Caco-2 (cell line): ENCODE data around the gene KRTAP12-1. TPM values are rescaled to one million over a fixed set of nuclear protein-coding genes. Genes with fewer than 3 reads are reported as not detected.

Source experiments
- BruUV-seq: library from RNA; stranded (reverse); fragments of 400-500 nt; replicated peaks from 2 replicates; lab custom pipeline; 2021; lab: Mats Ljungman, UMichigan
- CTCF ChIA-PET: fragments of 300-600 bp; sonication (Branson Sonifier 250); formaldehyde crosslinking; loops from one replicate; lab custom pipeline; 2022; ENCODE audit warnings: antibody characterized with exemption; lab: Charles Lee
- POLR2A ChIA-PET: fragments of 300-600 bp; sonication (Branson Sonifier 250); formaldehyde crosslinking; loops from one replicate; lab custom pipeline; 2022; ENCODE audit warnings: antibody characterized with exemption; lab: Charles Lee
- DNase-seq, 2 experiments: peaks; one replicate each; pipeline versions ENCODE4 v3.0.0 to v3.0.0-alpha.2; 2020 to 2022
- H3K27me3 ChIP-seq: replicated peaks from 2 replicates; pipeline ENCODE4 v1.6.0; 2011; ENCODE audit warnings: low read length; ENCODE audit not compliant: control insufficient read depth, insufficient read depth
- H3K36me3 ChIP-seq: 2 replicates; pipeline ENCODE4 v1.5.1; 2011; ENCODE audit warnings: low read length; ENCODE audit not compliant: control insufficient read depth, insufficient read depth
- H3K4me1 ChIP-seq: fragments of 250-450 bp; sonication (Bioruptor Pico); 2 replicates; pipeline ENCODE4 v1.5.1; 2020; ENCODE audit warnings: mild to moderate bottlenecking
- H3K4me3 ChIP-seq: 2 replicates; pipeline ENCODE4 v1.5.1; 2011; ENCODE audit warnings: low read depth, mild to moderate bottlenecking, control low read depth, low read length
- H3K9me3 ChIP-seq: fragments of 250-450 bp; sonication (Bioruptor Pico); 2 replicates; pipeline ENCODE4 v1.5.1; 2020; ENCODE audit warnings: mild to moderate bottlenecking, moderate library complexity
- H3K27ac Mint-ChIP-seq: one replicate; pipeline ENCODE4 v1.8.0; 2022; ENCODE audit warnings: mixed read lengths; ENCODE audit not compliant: unreplicated experiment
- H3K27me3 Mint-ChIP-seq: one replicate; pipeline ENCODE4 v1.8.0; 2022; ENCODE audit warnings: mixed read lengths; ENCODE audit not compliant: insufficient read depth, unreplicated experiment
- H3K36me3 Mint-ChIP-seq: one replicate; pipeline ENCODE4 v1.8.0; 2022; ENCODE audit warnings: mild to moderate bottlenecking, mixed read lengths; ENCODE audit not compliant: insufficient read depth, unreplicated experiment
- H3K4me1 Mint-ChIP-seq: one replicate; pipeline ENCODE4 v1.8.0; 2022; ENCODE audit warnings: low read depth, mixed read lengths; ENCODE audit not compliant: unreplicated experiment
- H3K4me3 Mint-ChIP-seq: one replicate; pipeline ENCODE4 v1.8.0; 2022; ENCODE audit warnings: mild to moderate bottlenecking, moderate library complexity, mixed read lengths; ENCODE audit not compliant: unreplicated experiment
- H3K9me3 Mint-ChIP-seq: one replicate; pipeline ENCODE4 v1.8.0; 2022; ENCODE audit warnings: mixed read lengths; ENCODE audit not compliant: unreplicated experiment
- intact Hi-C: fragments of 100-400 bp; cut with micrococcal nuclease; formaldehyde crosslinking; loops from one replicate; pipeline ENCODE4 v1.10.0; 2022; ENCODE audit not compliant: unreplicated experiment
- total RNA-seq: library from RNA; stranded (reverse); gene quantifications from 2 replicates; pipeline ENCODE4 v1.2.3, GENCODE V29; 2022
- TF ChIP-seq, protein P1 (sequence below), 2 experiments: fragments of 200-600 bp in 1 of 2; IDR thresholded peaks; 1 replicate in 1 of 2; 2 replicates in 1 of 2; pipeline versions ENCODE4 v1.5.1 to v1.8.0; 2011 to 2022; ENCODE audit warnings: antibody characterized with exemption in 1 of 2, control low read depth in 1 of 2, inconsistent platforms in 1 of 2, low read depth in 1 of 2, low read length in 1 of 2, mild to moderate bottlenecking in 1 of 2, moderate library complexity in 1 of 2; ENCODE audit not compliant: insufficient read depth in 1 of 2, severe bottlenecking in 1 of 2, unreplicated experiment in 1 of 2

Gene KRTAP12-1
- total RNA-seq, 1 experiment from 2014 or later = not detected

DNA sequence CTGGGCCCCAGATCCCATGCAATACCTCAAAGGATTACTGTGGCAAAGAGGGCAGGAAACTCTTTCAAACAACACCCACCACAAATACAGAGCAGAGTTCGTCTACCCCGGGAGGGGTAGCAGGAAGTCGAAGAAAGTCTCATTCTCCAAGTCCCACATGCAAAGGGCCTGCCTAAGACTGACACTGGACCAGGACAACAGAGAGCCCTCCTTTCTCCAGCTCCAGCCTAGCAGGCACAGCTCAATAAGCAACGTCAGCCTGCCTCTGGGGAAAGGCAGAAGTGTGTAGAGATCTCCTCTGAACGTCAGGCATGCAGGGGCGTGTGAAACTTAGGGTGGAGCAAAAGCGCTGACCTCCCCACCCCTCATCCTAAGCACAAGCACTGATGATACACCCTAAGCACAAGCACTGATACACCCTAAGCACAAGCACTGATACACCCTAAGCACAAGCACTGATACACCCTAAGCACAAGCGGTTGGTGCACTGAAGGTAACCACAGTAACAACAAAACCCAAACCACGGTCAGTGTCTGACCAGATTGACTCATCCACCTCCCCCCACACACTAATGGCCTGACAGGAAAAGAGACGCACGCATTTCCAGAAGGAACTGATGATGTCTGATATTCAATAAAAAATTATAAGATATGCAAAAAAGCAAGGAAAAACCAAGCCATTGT lies 22.9 kb downstream of the KRTAP12-1 start:
- H3K9me3 ChIP-seq = peaks cover 5% of the 10 kb centered on the region; the same call in 1 of the 2 replicates
- no peaks in the 10 kb centered on the region for H3K36me3 ChIP-seq
- H3K4me1 ChIP-seq = no peaks in the 10 kb centered on the region
- H3K36me3 Mint-ChIP-seq = no peaks in the 10 kb centered on the region
- peaks cover 18% of the 10 kb centered on the region for H3K9me3 Mint-ChIP-seq
- no peaks in the 10 kb centered on the region for H3K4me1 Mint-ChIP-seq
- TF ChIP-seq, protein P1, sequence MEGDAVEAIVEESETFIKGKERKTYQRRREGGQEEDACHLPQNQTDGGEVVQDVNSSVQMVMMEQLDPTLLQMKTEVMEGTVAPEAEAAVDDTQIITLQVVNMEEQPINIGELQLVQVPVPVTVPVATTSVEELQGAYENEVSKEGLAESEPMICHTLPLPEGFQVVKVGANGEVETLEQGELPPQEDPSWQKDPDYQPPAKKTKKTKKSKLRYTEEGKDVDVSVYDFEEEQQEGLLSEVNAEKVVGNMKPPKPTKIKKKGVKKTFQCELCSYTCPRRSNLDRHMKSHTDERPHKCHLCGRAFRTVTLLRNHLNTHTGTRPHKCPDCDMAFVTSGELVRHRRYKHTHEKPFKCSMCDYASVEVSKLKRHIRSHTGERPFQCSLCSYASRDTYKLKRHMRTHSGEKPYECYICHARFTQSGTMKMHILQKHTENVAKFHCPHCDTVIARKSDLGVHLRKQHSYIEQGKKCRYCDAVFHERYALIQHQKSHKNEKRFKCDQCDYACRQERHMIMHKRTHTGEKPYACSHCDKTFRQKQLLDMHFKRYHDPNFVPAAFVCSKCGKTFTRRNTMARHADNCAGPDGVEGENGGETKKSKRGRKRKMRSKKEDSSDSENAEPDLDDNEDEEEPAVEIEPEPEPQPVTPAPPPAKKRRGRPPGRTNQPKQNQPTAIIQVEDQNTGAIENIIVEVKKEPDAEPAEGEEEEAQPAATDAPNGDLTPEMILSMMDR (IDR thresholded peaks at IDR 0.05; ENCODE audit: insufficient read depth in 1 of 2, low read depth in 1 of 2, low read length in 1 of 2, severe bottlenecking in 1 of 2, unreplicated experiment in 1 of 2) = no peak
- ChIA-PET POLR2A (no interaction called here), CTCF (no interaction called here)
- intact Hi-C loops = no loop called here
- no peaks in the 10 kb centered on the region for H3K27me3 ChIP-seq
- no peak overlapping the region for H3K27ac Mint-ChIP-seq
- peaks cover 7% of the 10 kb centered on the region for H3K27me3 Mint-ChIP-seq
- no peak for DNase-seq
- H3K4me3 ChIP-seq = no peak overlapping the region
- no peak overlapping the region for H3K4me3 Mint-ChIP-seq
- BruUV-seq = no TSS peak

DNA sequence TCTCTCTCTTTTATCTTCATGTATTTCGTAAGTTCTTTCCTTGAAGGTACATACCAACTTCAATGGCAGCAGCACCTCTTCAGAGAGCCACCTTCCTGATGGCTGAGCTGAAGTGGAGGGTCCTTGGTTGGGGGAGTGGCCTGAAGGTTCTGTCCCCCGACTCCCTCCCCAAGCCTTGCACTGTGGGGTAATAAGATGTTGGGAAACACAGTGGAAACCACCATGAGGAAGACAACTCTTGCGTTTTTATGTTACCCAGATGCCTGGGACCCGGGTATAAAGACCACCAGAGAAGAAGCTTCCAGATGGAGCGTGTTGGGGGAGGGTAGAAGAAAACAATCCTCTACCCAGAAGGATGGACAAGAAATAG lies 23.4 kb downstream of the KRTAP12-1 start:
- POLR2A ChIA-PET = no interaction called here
- no peaks in the 10 kb centered on the region for H3K36me3 Mint-ChIP-seq
- no peak overlapping the region for H3K4me3 ChIP-seq

DNA sequence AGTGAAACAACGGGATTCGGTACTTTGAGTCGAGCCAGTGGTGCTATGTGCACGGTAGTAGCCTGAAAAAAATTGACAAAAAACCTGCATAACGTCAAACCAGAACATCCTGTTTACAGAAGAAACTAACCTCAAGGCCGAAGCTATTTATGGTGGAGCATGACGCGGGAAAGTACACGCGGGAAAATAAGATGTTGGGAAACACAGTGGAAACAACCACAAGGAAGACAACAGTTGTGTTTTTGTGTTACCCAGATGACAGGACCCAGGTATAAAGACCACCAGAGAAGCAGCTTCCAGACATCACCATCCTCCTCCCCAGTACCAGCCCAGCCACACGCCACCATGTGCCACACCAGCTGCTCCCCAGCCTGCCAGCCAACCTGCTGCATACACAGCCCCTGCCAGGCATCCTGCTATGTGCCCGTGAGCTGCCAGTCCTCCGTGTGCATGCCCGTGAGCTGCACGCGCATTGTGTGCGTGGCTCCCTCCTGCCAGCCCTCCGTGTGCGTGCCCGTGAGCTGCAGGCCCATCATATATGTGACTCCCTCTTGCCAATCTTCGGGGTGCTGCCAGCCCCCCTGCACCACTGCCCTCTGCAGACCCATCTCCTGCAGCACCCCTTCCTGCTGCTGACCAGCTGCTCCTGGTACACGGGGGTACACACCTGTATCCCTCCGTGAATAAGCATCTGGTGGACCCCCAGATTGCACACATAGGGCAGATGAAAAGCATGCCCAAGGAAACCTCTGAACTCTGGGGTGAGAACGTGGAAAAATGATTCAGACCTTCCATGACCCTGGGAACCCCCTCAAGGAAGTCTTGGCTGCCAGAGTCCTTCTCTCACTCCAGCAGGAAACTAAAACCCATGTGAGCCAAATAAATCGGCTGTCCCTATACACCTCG lies 24.1 kb downstream of the KRTAP12-1 start, which contains the start of gene KRTAP12-3:
KRTAP12-3 (plus strand) TSS at position 298 of the 906 bp plus-strand sequence; CDS start at position 346, 48 bp downstream.
- POLR2A ChIA-PET = no interaction called here
- Mint-ChIP-seq H3K36me3 (no peaks in the 10 kb centered on the region), H3K4me3 (no peak within 1 kb of the TSS), H3K27me3 (peaks cover 7% of the 10 kb centered on the region), H3K4me1 (no peaks in the 10 kb centered on the region), H3K27ac (no peak within 1 kb of the TSS), H3K9me3 (peaks cover 18% of the 10 kb centered on the region)
- CTCF ChIA-PET = no interaction called here
- TF ChIP-seq, protein P1 (IDR thresholded peaks at IDR 0.05; ENCODE audit: insufficient read depth in 1 of 2, low read depth in 1 of 2, low read length in 1 of 2, severe bottlenecking in 1 of 2, unreplicated experiment in 1 of 2) = no peak
- Histone ChIP-seq H3K4me1 (no peaks in the 10 kb centered on the region), H3K36me3 (no peaks in the 10 kb centered on the region), H3K27me3 (no peaks in the 10 kb centered on the region), H3K4me3 (no peak within 1 kb of the TSS), H3K9me3 (peaks cover 5% of the 10 kb centered on the region; the same call in 1 of the 2 replicates)
- intact Hi-C loops = no loop called here
- no TSS peak for BruUV-seq
- DNase-seq = no peak

More for the DNA sequence above, 23.4 kb downstream of the KRTAP12-1 start:
- CTCF ChIA-PET = no interaction called here
- H3K27me3 Mint-ChIP-seq = peaks cover 7% of the 10 kb centered on the region
- no peak overlapping the region for H3K4me3 Mint-ChIP-seq
- intact Hi-C loops = no loop called here
- TF ChIP-seq, protein P1 (IDR thresholded peaks at IDR 0.05; ENCODE audit: insufficient read depth in 1 of 2, low read depth in 1 of 2, low read length in 1 of 2, severe bottlenecking in 1 of 2, unreplicated experiment in 1 of 2) = no peak
- Histone ChIP-seq H3K9me3 (peaks cover 5% of the 10 kb centered on the region; the same call in 1 of the 2 replicates), H3K4me1 (no peaks in the 10 kb centered on the region), H3K36me3 (no peaks in the 10 kb centered on the region), H3K27me3 (no peaks in the 10 kb centered on the region)
- peaks cover 18% of the 10 kb centered on the region for H3K9me3 Mint-ChIP-seq
- DNase-seq = no peak
- H3K27ac Mint-ChIP-seq = no peak overlapping the region
- no peaks in the 10 kb centered on the region for H3K4me1 Mint-ChIP-seq
- no TSS peak for BruUV-seq
